ENCODE data around the gene RFC1.

The RFC1 gene

DNA sequence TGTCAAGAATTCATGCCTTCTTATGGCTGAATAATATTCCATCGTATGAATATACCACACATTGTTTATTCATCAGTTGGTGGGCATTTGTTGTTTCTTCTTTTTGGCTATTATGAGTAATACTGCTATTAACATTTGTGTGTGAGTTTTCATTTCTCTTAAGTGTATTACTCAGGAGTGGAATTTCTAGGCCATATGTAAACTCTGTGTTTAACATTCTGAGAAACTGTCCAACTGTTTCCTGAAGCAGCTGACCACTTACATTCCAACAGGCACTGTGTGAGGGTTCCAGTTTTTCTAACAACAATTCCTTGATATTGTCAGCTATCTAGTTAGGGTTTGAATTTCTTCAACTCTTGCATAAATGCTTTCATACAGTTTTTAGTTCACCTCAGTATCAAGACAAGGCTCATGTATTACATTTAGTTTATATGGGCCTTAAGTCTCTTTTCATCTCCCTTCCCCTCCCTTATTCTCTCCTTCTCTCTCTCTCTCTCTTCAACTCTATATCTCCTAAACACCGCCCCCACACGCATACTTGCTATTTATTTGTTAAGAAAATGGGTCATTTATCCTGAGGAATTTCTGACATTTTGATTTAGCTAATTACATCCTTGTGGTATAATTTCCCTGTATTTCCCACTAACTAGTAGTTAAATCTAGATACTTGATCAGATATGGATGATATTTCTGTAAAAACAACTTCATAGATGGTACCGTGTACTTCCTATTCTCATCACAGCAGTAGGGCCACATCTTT lies 106.4 kb downstream of the RFC1 start:
- Mint-ChIP-seq H3K27ac (no peak overlapping the region), H3K4me1 (ENCODE audit: low read depth) (no peaks in the 10 kb centered on the region), H3K9me3 (no peaks in the 10 kb centered on the region), H3K27me3 (ENCODE audit: low read depth) (no peaks in the 10 kb centered on the region), H3K4me3 (no peak overlapping the region), H3K36me3 (ENCODE audit: low read depth) (peaks cover 2% of the 10 kb centered on the region)

DNA sequence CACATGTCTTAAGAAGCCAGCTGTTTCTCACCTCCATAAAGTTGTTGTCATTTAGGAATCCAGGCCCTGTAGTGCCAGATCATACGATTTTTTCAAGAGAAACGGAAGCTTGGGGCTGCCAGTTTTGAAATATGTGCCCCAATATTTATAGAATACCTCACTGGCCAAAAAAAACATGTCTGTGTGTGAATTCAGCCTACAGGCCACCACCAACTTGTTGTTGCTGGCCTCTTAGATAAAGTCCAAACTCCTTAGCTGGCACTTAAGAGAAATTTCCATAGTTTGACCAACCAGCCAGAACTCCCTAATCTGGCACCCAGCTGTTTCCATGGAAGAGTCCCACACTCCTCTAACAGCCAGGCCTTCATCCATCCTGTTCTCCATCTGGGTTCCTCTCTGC lies 109.7 kb downstream of the RFC1 start:
- no peaks in the 10 kb centered on the region for H3K27me3 Mint-ChIP-seq (ENCODE audit: low read depth)
- no peak overlapping the region for H3K27ac Mint-ChIP-seq
- no peaks in the 10 kb centered on the region for H3K4me1 Mint-ChIP-seq (ENCODE audit: low read depth)
- H3K36me3 Mint-ChIP-seq (ENCODE audit: low read depth): peaks cover 2% of the 10 kb centered on the region
- H3K4me3 Mint-ChIP-seq: no peak overlapping the region
- H3K9me3 Mint-ChIP-seq: no peaks in the 10 kb centered on the region

DNA sequence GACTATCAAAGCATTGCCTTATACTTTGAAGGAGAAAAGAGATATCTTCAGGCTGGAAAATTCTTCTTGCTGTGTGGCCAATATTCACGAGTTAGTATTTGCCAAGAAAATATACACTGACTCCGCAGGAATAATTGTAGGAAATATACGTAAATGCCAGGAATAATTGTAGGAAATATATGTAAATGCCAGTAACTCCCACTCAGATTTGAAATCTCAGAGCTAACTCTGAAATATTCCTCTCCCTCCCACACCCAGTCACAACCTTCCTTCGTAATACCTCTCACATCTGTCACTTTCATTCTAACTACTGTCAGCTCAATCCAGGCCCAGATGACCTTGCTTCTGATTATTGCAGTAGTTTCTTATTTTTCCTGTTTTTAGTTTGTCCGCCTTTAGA lies 110.3 kb downstream of the RFC1 start:
- H3K4me3 Mint-ChIP-seq: no peak overlapping the region
- H3K36me3 Mint-ChIP-seq (ENCODE audit: low read depth): peaks cover 2% of the 10 kb centered on the region
- no peaks in the 10 kb centered on the region for H3K27me3 Mint-ChIP-seq (ENCODE audit: low read depth)
- H3K9me3 Mint-ChIP-seq: no peaks in the 10 kb centered on the region
- no peak overlapping the region for H3K27ac Mint-ChIP-seq
- H3K4me1 Mint-ChIP-seq (ENCODE audit: low read depth): no peaks in the 10 kb centered on the region

DNA sequence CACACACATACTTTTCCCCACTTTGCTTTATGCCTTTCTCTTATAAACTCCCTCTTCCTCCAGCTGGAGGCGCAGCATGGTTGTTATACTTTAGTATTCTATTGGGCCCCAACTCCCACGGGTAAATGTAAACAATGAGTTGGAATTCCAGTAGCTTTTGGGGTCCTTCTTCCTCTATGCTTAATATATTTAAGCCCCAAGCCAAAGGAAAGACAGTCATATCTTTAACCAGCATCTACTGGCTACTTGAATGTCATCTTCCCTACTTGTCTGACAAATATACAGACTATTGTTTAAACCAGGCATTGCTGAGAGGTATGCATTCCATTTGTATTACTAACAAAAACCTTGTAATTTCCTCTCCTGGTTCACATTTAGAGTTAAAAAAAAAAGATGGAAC lies 110.9 kb downstream of the RFC1 start:
- no peak overlapping the region for H3K27ac Mint-ChIP-seq

DNA sequence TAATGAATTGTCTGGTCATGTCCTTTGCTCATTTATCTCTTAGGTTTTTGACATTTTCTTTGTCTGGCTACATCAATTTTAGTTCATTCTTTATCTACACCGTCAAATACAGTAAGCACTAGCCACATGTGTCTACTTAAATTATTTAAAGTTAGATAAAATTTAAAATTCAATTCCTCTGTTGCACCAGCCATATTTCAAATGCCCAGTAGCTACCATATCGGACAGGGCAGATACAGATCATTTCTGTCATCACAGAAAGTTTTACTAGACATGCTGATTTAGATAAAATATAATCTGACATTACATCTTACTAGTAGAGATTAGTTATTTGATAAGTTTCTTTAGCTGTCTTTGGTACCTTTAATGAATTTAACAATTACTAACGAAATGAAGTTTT lies 122.7 kb downstream of the RFC1 start:
- no peaks in the 10 kb centered on the region for H3K4me1 Mint-ChIP-seq (ENCODE audit: low read depth)
- H3K9me3 Mint-ChIP-seq: peaks cover 5% of the 10 kb centered on the region
- H3K36me3 Mint-ChIP-seq (ENCODE audit: low read depth): peaks cover 1% of the 10 kb centered on the region
- H3K27ac Mint-ChIP-seq: no peak overlapping the region
- peaks cover 4% of the 10 kb centered on the region for H3K27me3 Mint-ChIP-seq (ENCODE audit: low read depth)
- H3K4me3 Mint-ChIP-seq: no peak overlapping the region

More for the DNA sequence above, 110.9 kb downstream of the RFC1 start:
- H3K36me3 Mint-ChIP-seq (ENCODE audit: low read depth): peaks cover 2% of the 10 kb centered on the region
- H3K9me3 Mint-ChIP-seq: no peaks in the 10 kb centered on the region
- no peaks in the 10 kb centered on the region for H3K4me1 Mint-ChIP-seq (ENCODE audit: low read depth)
- no peaks in the 10 kb centered on the region for H3K27me3 Mint-ChIP-seq (ENCODE audit: low read depth)
- H3K4me3 Mint-ChIP-seq: no peak overlapping the region

Data from T-helper 1 cell treated with Interleukin-12 subunit alpha and Interleukin-12 subunit beta and Interleukin-4 antibody, amounts not matched to agents 30 μg/mL and 1 μg/mL, for 36 hours (primary cell).